SU-DHL-6 (cell line): ENCODE results near the gene IFITM2.

Experiments
- EZH2phosphoT487 ChIP-seq: fragments of 200-600 bp; sonication (generic), shearing (Covaris generic); conservative IDR thresholded peaks from 2 replicates; pipeline ENCODE4 v1.6.1; 2018; ENCODE audit warnings: mild to moderate bottlenecking, antibody characterized with exemption, low read length, moderate library complexity, mixed read lengths
- TF ChIP-seq, protein P1 (sequence below): fragments of 200-600 bp; sonication (generic); IDR thresholded peaks from one replicate; pipeline ENCODE4 v1.5.1; 2017; ENCODE audit warnings: antibody characterized with exemption, mild to moderate bottlenecking, low read length, moderate library complexity; ENCODE audit not compliant: insufficient read depth, poor library complexity, severe bottlenecking

DNA sequence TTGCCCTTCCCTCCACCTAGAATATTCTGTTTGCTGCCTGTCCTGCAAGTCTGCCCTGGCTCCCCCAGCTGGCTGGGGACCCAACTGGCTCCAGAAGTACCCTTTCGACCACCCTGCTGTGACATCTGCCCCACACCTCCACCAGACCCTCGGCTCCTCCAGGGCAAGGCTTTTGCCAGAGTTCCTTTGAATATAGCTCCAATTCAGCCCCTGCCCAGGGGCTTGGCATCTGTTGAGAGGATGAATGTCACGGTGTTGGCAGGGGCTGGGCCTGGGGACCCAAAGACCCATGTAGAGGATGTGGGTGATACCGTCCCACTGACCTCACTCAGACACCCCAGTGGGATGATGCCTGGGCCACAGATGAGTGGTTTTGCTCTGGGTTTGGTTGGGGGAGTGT lies 25.4 kb upstream of the IFITM2 start:
- TF ChIP-seq, protein P1, sequence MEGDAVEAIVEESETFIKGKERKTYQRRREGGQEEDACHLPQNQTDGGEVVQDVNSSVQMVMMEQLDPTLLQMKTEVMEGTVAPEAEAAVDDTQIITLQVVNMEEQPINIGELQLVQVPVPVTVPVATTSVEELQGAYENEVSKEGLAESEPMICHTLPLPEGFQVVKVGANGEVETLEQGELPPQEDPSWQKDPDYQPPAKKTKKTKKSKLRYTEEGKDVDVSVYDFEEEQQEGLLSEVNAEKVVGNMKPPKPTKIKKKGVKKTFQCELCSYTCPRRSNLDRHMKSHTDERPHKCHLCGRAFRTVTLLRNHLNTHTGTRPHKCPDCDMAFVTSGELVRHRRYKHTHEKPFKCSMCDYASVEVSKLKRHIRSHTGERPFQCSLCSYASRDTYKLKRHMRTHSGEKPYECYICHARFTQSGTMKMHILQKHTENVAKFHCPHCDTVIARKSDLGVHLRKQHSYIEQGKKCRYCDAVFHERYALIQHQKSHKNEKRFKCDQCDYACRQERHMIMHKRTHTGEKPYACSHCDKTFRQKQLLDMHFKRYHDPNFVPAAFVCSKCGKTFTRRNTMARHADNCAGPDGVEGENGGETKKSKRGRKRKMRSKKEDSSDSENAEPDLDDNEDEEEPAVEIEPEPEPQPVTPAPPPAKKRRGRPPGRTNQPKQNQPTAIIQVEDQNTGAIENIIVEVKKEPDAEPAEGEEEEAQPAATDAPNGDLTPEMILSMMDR, result no peak
- no peak for TF ChIP-seq EZH2phosphoT487
